Measurements from ENCODE around the gene CTSD.

- TF ChIP-seq CTCF (IDR thresholded peaks at IDR 0.05) (no peak), POLR2A (IDR thresholded peaks at IDR 0.05) (no peak)
Observed at GRCh38 chr11:1777737-1778136, 14.0 kb upstream of the CTSD start.

Data from breast epithelium (tissue), 3 donors.